ENCODE data around the gene C16orf95. TPM values are rescaled to one million over a fixed set of nuclear protein-coding genes. Genes with fewer than 3 reads are reported as not detected.

The C16orf95 gene
- total and polyA plus RNA-seq, 4 donors: 4.3 to 9.9 (median 5.6) TPM

GRCh38 chr16:87348616-87349157, 31.5 kb upstream of the C16orf95 start:
- Histone ChIP-seq H3K4me1 (ENCODE audit: control insufficient read depth, insufficient read depth, low read length) (peaks cover 37% of the 10 kb centered on the region), H3K27ac (ENCODE audit: low read depth, low read length) (no peak overlapping the region), H3K9me3 (ENCODE audit: control insufficient read depth, insufficient read depth, low read length) (no peaks in the 10 kb centered on the region), H3K36me3 (ENCODE audit: control insufficient read depth, insufficient read depth, low read length) (peaks cover 63% of the 10 kb centered on the region), H3K27me3 (ENCODE audit: control insufficient read depth, insufficient read depth, low read length) (no peaks in the 10 kb centered on the region), H3K4me3 (ENCODE audit: low read depth, low read length) (no peak overlapping the region)
- no peak for DNase-seq (ENCODE audit: low read depth in 4 of 6, low spot score in 6 of 6)
- over 99% methylated on average over 9 of the region's 13 CpGs for WGBS (ENCODE audit: insufficient coverage)

- no peak overlapping the region for H3K4me3 ChIP-seq (ENCODE audit: low read depth, low read length)
- no peak overlapping the region for H3K27ac ChIP-seq (ENCODE audit: low read depth, low read length)
- WGBS (ENCODE audit: insufficient coverage): 95% methylated on average over 11 of the region's 13 CpGs
- no peaks in the 10 kb centered on the region for H3K9me3 ChIP-seq (ENCODE audit: control insufficient read depth, insufficient read depth, low read length)
- H3K36me3 ChIP-seq (ENCODE audit: control insufficient read depth, insufficient read depth, low read length): peaks cover 63% of the 10 kb centered on the region
- H3K4me1 ChIP-seq (ENCODE audit: control insufficient read depth, insufficient read depth, low read length): peaks cover 37% of the 10 kb centered on the region
- H3K27me3 ChIP-seq (ENCODE audit: control insufficient read depth, insufficient read depth, low read length): no peaks in the 10 kb centered on the region
- no peak for DNase-seq (ENCODE audit: low read depth in 4 of 6, low spot score in 6 of 6)
Measured at GRCh38 chr16:87347932-87348615, 30.9 kb upstream of the C16orf95 start.

- no peaks in the 10 kb centered on the region for H3K9me3 ChIP-seq (ENCODE audit: control insufficient read depth, insufficient read depth, low read length)
- H3K27me3 ChIP-seq (ENCODE audit: control insufficient read depth, insufficient read depth, low read length): no peaks in the 10 kb centered on the region
- H3K4me1 ChIP-seq (ENCODE audit: control insufficient read depth, insufficient read depth, low read length): peaks cover 33% of the 10 kb centered on the region
- H3K27ac ChIP-seq (ENCODE audit: low read depth, low read length): no peak overlapping the region
- H3K36me3 ChIP-seq (ENCODE audit: control insufficient read depth, insufficient read depth, low read length): peaks cover 74% of the 10 kb centered on the region
- no peak for DNase-seq (ENCODE audit: low read depth in 4 of 6, low spot score in 6 of 6)
- WGBS (ENCODE audit: insufficient coverage): 94% methylated on average over 21 of the region's 21 CpGs
- H3K4me3 ChIP-seq (ENCODE audit: low read depth, low read length): no peak overlapping the region
Measured at GRCh38 chr16:87346517-87347060, 29.4 kb upstream of the C16orf95 start.

- Histone ChIP-seq H3K36me3 (ENCODE audit: control insufficient read depth, insufficient read depth, low read length) (peaks cover 79% of the 10 kb centered on the region), H3K4me3 (ENCODE audit: low read depth, low read length) (no peak overlapping the region), H3K27me3 (ENCODE audit: control insufficient read depth, insufficient read depth, low read length) (no peaks in the 10 kb centered on the region), H3K9me3 (ENCODE audit: control insufficient read depth, insufficient read depth, low read length) (no peaks in the 10 kb centered on the region), H3K4me1 (ENCODE audit: control insufficient read depth, insufficient read depth, low read length) (peaks cover 26% of the 10 kb centered on the region), H3K27ac (ENCODE audit: low read depth, low read length) (no peak overlapping the region)
- DNase-seq (ENCODE audit: low read depth in 4 of 6, low spot score in 6 of 6): no peak
- WGBS (ENCODE audit: insufficient coverage): 87% methylated on average over 22 of the region's 28 CpGs
Measured at GRCh38 chr16:87345726-87346424, 28.7 kb upstream of the C16orf95 start.

- Histone ChIP-seq H3K9me3 (ENCODE audit: control insufficient read depth, insufficient read depth, low read length) (no peaks in the 10 kb centered on the region), H3K27ac (ENCODE audit: low read depth, low read length) (no peak overlapping the region), H3K27me3 (ENCODE audit: control insufficient read depth, insufficient read depth, low read length) (no peaks in the 10 kb centered on the region), H3K4me3 (ENCODE audit: low read depth, low read length) (no peak overlapping the region), H3K4me1 (ENCODE audit: control insufficient read depth, insufficient read depth, low read length) (peaks cover 18% of the 10 kb centered on the region), H3K36me3 (ENCODE audit: control insufficient read depth, insufficient read depth, low read length) (peaks cover 83% of the 10 kb centered on the region)
- 72% methylated on average over 11 of the region's 17 CpGs for WGBS (ENCODE audit: insufficient coverage)
- no peak for DNase-seq (ENCODE audit: low read depth in 4 of 6, low spot score in 6 of 6)
Measured at GRCh38 chr16:87344931-87345631, 27.9 kb upstream of the C16orf95 start.

GRCh38 chr16:87344165-87344930, 27.2 kb upstream of the C16orf95 start:
- Histone ChIP-seq H3K4me1 (ENCODE audit: control insufficient read depth, insufficient read depth, low read length) (peaks cover 16% of the 10 kb centered on the region), H3K4me3 (ENCODE audit: low read depth, low read length) (no peak overlapping the region), H3K36me3 (ENCODE audit: control insufficient read depth, insufficient read depth, low read length) (peaks cover 84% of the 10 kb centered on the region), H3K9me3 (ENCODE audit: control insufficient read depth, insufficient read depth, low read length) (no peaks in the 10 kb centered on the region), H3K27me3 (ENCODE audit: control insufficient read depth, insufficient read depth, low read length) (no peaks in the 10 kb centered on the region), H3K27ac (ENCODE audit: low read depth, low read length) (no peak overlapping the region)
- WGBS (ENCODE audit: insufficient coverage): 70% methylated on average over 30 of the region's 34 CpGs
- no peak for DNase-seq (ENCODE audit: low read depth in 4 of 6, low spot score in 6 of 6)

- Histone ChIP-seq H3K36me3 (ENCODE audit: control insufficient read depth, insufficient read depth, low read length) (peaks cover 84% of the 10 kb centered on the region), H3K4me1 (ENCODE audit: control insufficient read depth, insufficient read depth, low read length) (peaks cover 16% of the 10 kb centered on the region), H3K27ac (ENCODE audit: low read depth, low read length) (no peak overlapping the region), H3K4me3 (ENCODE audit: low read depth, low read length) (no peak overlapping the region), H3K9me3 (ENCODE audit: control insufficient read depth, insufficient read depth, low read length) (no peaks in the 10 kb centered on the region), H3K27me3 (ENCODE audit: control insufficient read depth, insufficient read depth, low read length) (no peaks in the 10 kb centered on the region)
- 92% methylated on average over 11 of the region's 11 CpGs for WGBS (ENCODE audit: insufficient coverage)
- DNase-seq (ENCODE audit: low read depth in 4 of 6, low spot score in 6 of 6): no peak
Measured at GRCh38 chr16:87343753-87344050, 26.5 kb upstream of the C16orf95 start.

GRCh38 chr16:87342978-87343752, 26.0 kb upstream of the C16orf95 start:
- DNase-seq (ENCODE audit: low read depth in 4 of 6, low spot score in 6 of 6): no peak
- H3K36me3 ChIP-seq (ENCODE audit: control insufficient read depth, insufficient read depth, low read length): peaks cover 83% of the 10 kb centered on the region
- no peak overlapping the region for H3K4me3 ChIP-seq (ENCODE audit: low read depth, low read length)
- no peaks in the 10 kb centered on the region for H3K27me3 ChIP-seq (ENCODE audit: control insufficient read depth, insufficient read depth, low read length)
- peaks cover 16% of the 10 kb centered on the region for H3K4me1 ChIP-seq (ENCODE audit: control insufficient read depth, insufficient read depth, low read length)
- H3K9me3 ChIP-seq (ENCODE audit: control insufficient read depth, insufficient read depth, low read length): no peaks in the 10 kb centered on the region
- H3K27ac ChIP-seq (ENCODE audit: low read depth, low read length): no peak overlapping the region
- 66% methylated on average over 24 of the region's 26 CpGs for WGBS (ENCODE audit: insufficient coverage)
